CD4-positive, alpha-beta T cell treated with Interferon alpha-2 for 1 hour (primary cell): ENCODE measurements around the gene AFF3.

Source experiments
- DNase-seq, 2 donors: peaks; one replicate each; pipeline ENCODE4 v3.0.0-alpha.2; 2020 to 2022

Gene AFF3

GRCh38 chr2:99648906-99649789 lies 493.2 kb downstream of the AFF3 start:
- no peak for DNase-seq

GRCh38 chr2:99648178-99648844 lies 494.1 kb downstream of the AFF3 start:
- no peak for DNase-seq

- DNase-seq = no peak
Measured at GRCh38 chr2:99645960-99646359, 496.4 kb downstream of the AFF3 start.

GRCh38 chr2:99644419-99644787 lies 498.0 kb downstream of the AFF3 start:
- no peak for DNase-seq

GRCh38 chr2:99643787-99644418 lies 498.5 kb downstream of the AFF3 start:
- DNase-seq = no peak

- DNase-seq = no peak
Measured at GRCh38 chr2:99641999-99642398, 500.4 kb downstream of the AFF3 start.

- no peak for DNase-seq
Measured at GRCh38 chr2:99640635-99641151, 501.7 kb downstream of the AFF3 start.

GRCh38 chr2:99638791-99639190 lies 503.6 kb downstream of the AFF3 start:
- no peak for DNase-seq

- no peak for DNase-seq
Measured at GRCh38 chr2:99637159-99637697, 505.2 kb downstream of the AFF3 start.

- DNase-seq = no peak
Measured at GRCh38 chr2:99636144-99637034, 506.0 kb downstream of the AFF3 start.

- DNase-seq = no peak
Measured at GRCh38 chr2:99635710-99636109, 506.7 kb downstream of the AFF3 start.

- no peak for DNase-seq
Measured at GRCh38 chr2:99634234-99634633, 508.2 kb downstream of the AFF3 start.

GRCh38 chr2:99631700-99632099 lies 510.7 kb downstream of the AFF3 start:
- no peak for DNase-seq

- no peak for DNase-seq
Measured at GRCh38 chr2:99629320-99629719, 513.1 kb downstream of the AFF3 start.

- DNase-seq = no peak
Measured at GRCh38 chr2:99626158-99626557, 516.2 kb downstream of the AFF3 start.

GRCh38 chr2:99624677-99625076 lies 517.7 kb downstream of the AFF3 start:
- no peak for DNase-seq

- no peak for DNase-seq
Measured at GRCh38 chr2:99623613-99624012, 518.8 kb downstream of the AFF3 start.

- DNase-seq = no peak
Measured at GRCh38 chr2:99623035-99623434, 519.4 kb downstream of the AFF3 start.

- no peak for DNase-seq
Measured at GRCh38 chr2:99622534-99622933, 519.9 kb downstream of the AFF3 start.

GRCh38 chr2:99621774-99622173 lies 520.6 kb downstream of the AFF3 start:
- DNase-seq = no peak

GRCh38 chr2:99621106-99621505 lies 521.3 kb downstream of the AFF3 start:
- no peak for DNase-seq

- no peak for DNase-seq
Measured at GRCh38 chr2:99619151-99619550, 523.2 kb downstream of the AFF3 start.
